PFSK-1 (cell line): Measurements from ENCODE around the gene ALPI.

Experiments
- FOXP2 ChIP-seq: optimal IDR thresholded peaks from 2 replicates; pipeline ENCODE3; 2011; ENCODE audit warnings: borderline replicate concordance, control low read depth, inconsistent platforms; ENCODE audit not compliant: insufficient read depth; ENCODE audit errors: extremely low read length, extremely low read depth
- POLR2AphosphoS5 ChIP-seq: IDR thresholded peaks from 2 replicates; pipeline ENCODE4 v1.6.1; 2012; ENCODE audit warnings: low read depth, mild to moderate bottlenecking, control low read depth, low read length, moderate library complexity
- SIN3A ChIP-seq: IDR thresholded peaks from 2 replicates; pipeline ENCODE4 v1.6.1; 2012; ENCODE audit warnings: mild to moderate bottlenecking, low read length, moderate library complexity, borderline replicate concordance; ENCODE audit not compliant: insufficient read depth
- TAF1 ChIP-seq: IDR thresholded peaks from 2 replicates; pipeline ENCODE4 v1.6.1; 2012; ENCODE audit warnings: low read length, control low read depth, borderline replicate concordance; ENCODE audit not compliant: insufficient read depth
- TF ChIP-seq, protein P1 (sequence below), 2 experiments: IDR thresholded peaks; 2 replicates each; pipeline versions ENCODE4 v1.6.1 to v1.8.0; 2011 to 2012; ENCODE audit warnings: low read depth in 2 of 2, low read length in 2 of 2, control low read depth in 1 of 2, inconsistent platforms in 1 of 2, mild to moderate bottlenecking in 1 of 2, moderate library complexity in 1 of 2; ENCODE audit not compliant: insufficient read depth in 1 of 2

Gene ALPI

DNA sequence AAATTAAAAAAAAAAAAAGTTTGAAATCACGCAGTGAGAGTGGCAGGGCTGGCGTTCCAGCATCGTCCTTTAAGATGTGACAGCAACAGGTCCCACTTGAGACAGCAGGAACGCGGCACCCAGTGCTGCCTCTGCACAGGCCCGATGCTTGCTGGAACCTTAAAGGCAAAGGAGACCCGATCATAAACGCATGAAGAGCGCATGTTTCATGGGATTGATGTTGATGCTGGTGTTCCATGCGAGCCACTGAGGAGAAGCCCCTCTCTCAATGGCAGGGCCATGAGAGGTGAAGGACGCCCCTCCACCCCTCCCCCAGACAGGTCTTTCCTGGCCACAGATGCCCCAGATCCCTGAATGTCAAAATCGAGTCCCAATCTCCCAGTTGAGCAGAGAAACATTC lies 17.9 kb upstream of the ALPI start:
- no peak for TF ChIP-seq FOXP2
- TF ChIP-seq TAF1: no peak
- TF ChIP-seq SIN3A: no peak
- no peak for TF ChIP-seq POLR2AphosphoS5
- TF ChIP-seq, protein P1, sequence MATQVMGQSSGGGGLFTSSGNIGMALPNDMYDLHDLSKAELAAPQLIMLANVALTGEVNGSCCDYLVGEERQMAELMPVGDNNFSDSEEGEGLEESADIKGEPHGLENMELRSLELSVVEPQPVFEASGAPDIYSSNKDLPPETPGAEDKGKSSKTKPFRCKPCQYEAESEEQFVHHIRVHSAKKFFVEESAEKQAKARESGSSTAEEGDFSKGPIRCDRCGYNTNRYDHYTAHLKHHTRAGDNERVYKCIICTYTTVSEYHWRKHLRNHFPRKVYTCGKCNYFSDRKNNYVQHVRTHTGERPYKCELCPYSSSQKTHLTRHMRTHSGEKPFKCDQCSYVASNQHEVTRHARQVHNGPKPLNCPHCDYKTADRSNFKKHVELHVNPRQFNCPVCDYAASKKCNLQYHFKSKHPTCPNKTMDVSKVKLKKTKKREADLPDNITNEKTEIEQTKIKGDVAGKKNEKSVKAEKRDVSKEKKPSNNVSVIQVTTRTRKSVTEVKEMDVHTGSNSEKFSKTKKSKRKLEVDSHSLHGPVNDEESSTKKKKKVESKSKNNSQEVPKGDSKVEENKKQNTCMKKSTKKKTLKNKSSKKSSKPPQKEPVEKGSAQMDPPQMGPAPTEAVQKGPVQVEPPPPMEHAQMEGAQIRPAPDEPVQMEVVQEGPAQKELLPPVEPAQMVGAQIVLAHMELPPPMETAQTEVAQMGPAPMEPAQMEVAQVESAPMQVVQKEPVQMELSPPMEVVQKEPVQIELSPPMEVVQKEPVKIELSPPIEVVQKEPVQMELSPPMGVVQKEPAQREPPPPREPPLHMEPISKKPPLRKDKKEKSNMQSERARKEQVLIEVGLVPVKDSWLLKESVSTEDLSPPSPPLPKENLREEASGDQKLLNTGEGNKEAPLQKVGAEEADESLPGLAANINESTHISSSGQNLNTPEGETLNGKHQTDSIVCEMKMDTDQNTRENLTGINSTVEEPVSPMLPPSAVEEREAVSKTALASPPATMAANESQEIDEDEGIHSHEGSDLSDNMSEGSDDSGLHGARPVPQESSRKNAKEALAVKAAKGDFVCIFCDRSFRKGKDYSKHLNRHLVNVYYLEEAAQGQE (IDR thresholded peaks at IDR 0.05; ENCODE audit: insufficient read depth in 1 of 2, low read depth in 2 of 2, low read length in 2 of 2): no peak

DNA sequence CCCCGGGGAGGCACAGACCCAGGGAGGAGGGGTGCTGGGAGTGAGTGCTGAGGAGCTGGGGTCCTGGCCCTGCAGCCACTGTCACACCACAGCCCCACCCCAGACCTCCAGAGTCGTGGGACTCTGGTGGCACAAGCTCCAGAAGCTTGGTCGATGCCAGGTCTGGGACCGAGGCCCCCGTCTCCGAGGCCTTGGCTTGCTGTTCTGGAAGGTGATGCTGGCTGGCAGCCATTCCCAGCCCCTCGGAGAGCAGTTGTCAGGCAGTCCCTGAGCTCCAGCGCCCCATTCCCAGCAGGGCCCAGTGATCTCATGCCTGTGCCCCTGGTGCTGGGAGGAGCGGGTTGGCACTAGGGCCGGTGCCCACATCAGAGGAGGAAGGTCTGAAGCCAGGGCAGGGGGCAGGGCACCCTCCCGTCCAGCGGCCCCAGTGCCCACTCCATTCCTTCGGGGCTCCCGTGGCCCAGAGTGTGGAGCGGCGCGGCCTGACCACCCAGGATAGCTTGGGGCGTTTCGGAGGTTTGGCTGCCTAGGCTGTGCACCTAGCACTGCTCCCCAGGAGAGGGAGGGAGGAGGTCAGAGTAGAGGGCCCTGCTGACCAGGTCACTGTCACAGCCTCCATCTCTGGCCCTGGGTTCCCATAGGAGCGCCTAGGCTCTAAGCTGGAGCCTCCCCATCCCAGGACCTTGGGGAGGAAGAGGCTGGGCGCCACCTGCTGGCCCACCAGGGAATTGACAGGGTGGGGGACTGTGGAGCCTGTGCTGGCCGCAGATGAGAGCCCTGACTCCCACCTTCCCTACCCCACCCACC lies 16.8 kb upstream of the ALPI start:
- TF ChIP-seq FOXP2: no peak
- no peak for TF ChIP-seq TAF1
- TF ChIP-seq, protein P1 (IDR thresholded peaks at IDR 0.05; ENCODE audit: insufficient read depth in 1 of 2, low read depth in 2 of 2, low read length in 2 of 2): no peak
- no peak for TF ChIP-seq SIN3A
- no peak for TF ChIP-seq POLR2AphosphoS5

DNA sequence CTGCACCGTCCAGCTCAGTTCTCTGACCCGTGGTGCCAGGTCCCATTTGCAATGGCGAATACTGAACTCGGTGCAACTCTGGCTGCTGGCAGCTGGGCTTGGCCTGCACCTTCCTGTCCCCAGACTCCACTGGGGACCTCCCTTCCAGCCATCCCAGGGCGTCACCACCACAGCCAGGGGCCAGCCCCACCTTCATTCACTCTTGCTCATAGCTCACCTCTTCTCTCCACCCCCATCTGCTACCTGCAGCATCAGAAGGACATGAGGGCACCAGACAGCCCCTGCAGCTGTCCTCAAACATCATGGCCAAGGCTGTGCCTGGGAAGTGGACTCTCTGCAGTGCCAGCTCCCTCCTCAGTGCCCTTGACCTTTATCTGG lies 16.2 kb upstream of the ALPI start:
- TF ChIP-seq SIN3A (no peak), POLR2AphosphoS5 (no peak), TAF1 (no peak), FOXP2 (no peak)
- TF ChIP-seq, protein P1 (IDR thresholded peaks at IDR 0.05; ENCODE audit: insufficient read depth in 1 of 2, low read depth in 2 of 2, low read length in 2 of 2): no peak

DNA sequence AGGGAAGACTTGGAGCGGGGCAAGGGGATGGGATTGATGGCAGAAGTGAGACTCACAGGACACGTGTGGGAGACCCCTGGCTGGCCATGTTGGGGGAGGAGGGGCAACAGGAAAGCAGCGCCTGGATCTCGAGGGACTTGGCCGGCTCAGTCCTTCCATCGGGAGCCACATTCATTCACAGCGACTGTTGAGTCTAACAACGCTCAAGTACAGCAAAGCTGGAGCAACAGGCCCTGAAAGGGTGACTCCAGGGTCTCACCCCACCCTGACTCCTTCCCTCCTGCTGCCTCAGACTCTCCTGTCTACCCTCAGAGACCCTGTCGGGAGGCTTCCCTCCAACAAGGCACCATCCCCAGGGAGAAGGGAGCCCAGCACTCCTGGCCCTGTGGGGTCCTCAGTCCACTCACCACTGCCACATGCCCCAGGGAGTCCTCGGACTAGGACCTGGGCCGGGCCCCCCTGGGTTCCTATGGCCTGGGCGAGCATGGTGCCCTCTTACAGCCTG lies 14.8 kb upstream of the ALPI start:
- TF ChIP-seq POLR2AphosphoS5 (no peak), SIN3A (no peak), FOXP2 (no peak), TAF1 (no peak)
- TF ChIP-seq, protein P1 (IDR thresholded peaks at IDR 0.05; ENCODE audit: insufficient read depth in 1 of 2, low read depth in 2 of 2, low read length in 2 of 2): no peak

DNA sequence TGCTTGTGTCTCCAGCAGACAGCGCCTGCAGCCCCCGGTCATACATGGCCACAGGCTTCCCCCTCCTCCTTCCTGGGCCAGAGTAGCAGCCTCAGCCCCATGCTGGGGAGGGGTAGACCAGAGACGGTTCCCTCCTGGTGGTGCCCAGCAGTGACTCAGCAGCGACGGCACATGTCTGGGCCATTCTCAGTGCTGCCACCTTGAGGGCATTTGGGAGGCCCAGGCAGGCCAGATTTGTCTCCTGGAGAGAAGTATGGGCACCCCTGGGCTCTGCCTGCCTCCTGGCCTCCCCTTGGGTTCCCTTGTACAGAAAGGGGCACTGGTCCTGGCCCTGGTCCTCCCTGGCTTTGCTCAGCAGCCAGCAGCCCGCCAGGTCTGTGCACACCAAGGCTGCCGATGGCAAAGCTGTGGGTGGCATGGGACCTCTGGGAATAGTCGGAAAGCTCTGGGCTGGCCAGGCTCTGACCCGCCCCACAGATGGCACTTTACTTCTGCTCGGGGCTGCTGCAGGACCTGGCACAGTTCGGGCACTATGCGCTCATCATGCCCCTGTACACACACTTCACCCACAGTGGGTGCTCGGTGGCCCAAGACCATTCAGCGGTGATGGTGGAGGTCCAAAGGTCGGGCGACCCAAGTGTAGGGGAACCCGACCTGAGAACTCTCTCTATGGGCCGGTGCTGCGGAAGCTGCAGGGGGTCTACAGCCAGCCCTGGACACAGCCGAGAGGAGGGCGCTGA lies 11.4 kb upstream of the ALPI start:
- TF ChIP-seq SIN3A (no peak), FOXP2 (no peak), TAF1 (no peak), POLR2AphosphoS5 (no peak)
- TF ChIP-seq, protein P1 (IDR thresholded peaks at IDR 0.05; ENCODE audit: insufficient read depth in 1 of 2, low read depth in 2 of 2, low read length in 2 of 2): no peak
